Upper lobe of left lung (tissue), 4 donors: Measurements from ENCODE around the gene CACNA2D2.

Experiments used
- CTCF ChIP-seq, 6 experiments: fragments of 450-650 bp in 4 of 6; fragments of 200-600 bp in 2 of 6; sonication (generic) in 2 of 6; IDR thresholded peaks; one replicate each; pipeline ENCODE4 v1.5.1; 2016 to 2019; ENCODE audit warnings: antibody characterized with exemption in 6 of 6
- EP300 ChIP-seq, 4 donors: sonication (generic); formaldehyde crosslinking; IDR thresholded peaks; one replicate each; pipeline ENCODE4 v1.5.1; 2017; ENCODE audit warnings: antibody characterized with exemption in 4 of 4, control low read depth in 2 of 4
- POLR2A ChIP-seq, 4 donors: fragments of 450-650 bp; IDR thresholded peaks; one replicate each; pipeline ENCODE4 v1.5.1; 2016 to 2017; ENCODE audit warnings: antibody characterized with exemption in 4 of 4, mild to moderate bottlenecking in 2 of 4
- POLR2AphosphoS5 ChIP-seq, 2 donors: sonication (generic); formaldehyde crosslinking; IDR thresholded peaks; one replicate each; pipeline ENCODE4 v1.5.1; 2017; ENCODE audit warnings: antibody characterized with exemption in 2 of 2

- TF ChIP-seq CTCF (IDR thresholded peaks at IDR 0.05) (no peak), POLR2AphosphoS5 (IDR thresholded peaks at IDR 0.05) (no peak), POLR2A (IDR thresholded peaks at IDR 0.05) (no peak), EP300 (IDR thresholded peaks at IDR 0.05) (no peak)
These were observed 86.4 kb downstream of the CACNA2D2 start for GRCh38 chr3:50416736-50417636.
